ENCODE measurements around the gene ZNF10. TPM values are rescaled to one million over a fixed set of nuclear protein-coding genes. Genes with fewer than 3 reads are reported as not detected.
A peak's percentile ranks its signal among the peaks of the same experiment; 100 is the strongest.

ZNF10 gene
- polyA plus RNA-seq, 1 of the 3 experiments (the other 2 are of a cell fraction) = 4.5 TPM

DNA sequence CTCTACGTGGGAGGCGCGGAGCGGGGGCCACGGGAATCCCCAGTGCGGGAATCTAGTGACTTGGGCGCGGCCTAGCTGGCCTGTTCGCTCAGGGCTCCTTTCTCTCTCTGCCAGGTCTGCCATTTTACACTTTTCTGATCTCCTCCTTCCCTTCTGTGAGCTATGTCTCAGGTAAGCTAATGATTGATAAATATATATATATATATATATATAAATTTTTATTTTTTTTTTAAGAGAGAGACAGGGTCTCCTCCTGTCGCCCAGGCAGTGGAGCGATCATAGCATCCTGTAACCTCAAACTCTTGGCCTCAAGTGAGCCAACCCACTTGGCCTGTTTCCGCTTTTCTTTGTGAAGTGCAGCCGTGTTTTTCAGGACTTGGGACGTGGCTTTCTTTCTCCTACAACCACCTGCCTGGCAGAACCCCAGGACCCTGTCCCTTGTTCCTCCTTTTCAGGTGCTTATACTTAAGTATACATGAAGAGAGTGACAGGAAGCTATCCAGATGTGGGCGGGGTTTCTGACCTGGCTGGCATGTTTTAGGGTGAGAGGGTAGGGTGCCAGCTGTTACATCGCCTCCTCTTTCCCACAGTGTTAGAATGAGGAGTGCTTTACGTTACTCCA lies 49.2 kb upstream of the ZNF10 start:
- Histone ChIP-seq H4K20me1 (ENCODE audit: insufficient read depth) (no peaks in the 10 kb centered on the region), H3K9me2 (no peaks in the 10 kb centered on the region), H3K4me2 (peak overlapping the region; percentile 76), H3K4me1 (ENCODE audit: control insufficient read depth in 1 of 2, insufficient read depth in 2 of 2, low read depth in 1 of 2, low read length in 1 of 2) (peaks cover 0 to 8% of the 10 kb centered on the region in 2 experiments; a peak in 1 of 4 replicates), H3K36me3 (replicated peaks in 1 of 2; ENCODE audit: control insufficient read depth in 1 of 2, insufficient read depth in 2 of 2, low read length in 1 of 2) (peaks cover 44 to 50% of the 10 kb centered on the region in 2 experiments), H3K9ac (peak overlapping the region; percentile 86), H3F3A (replicated peaks; ENCODE audit: insufficient read depth) (peaks cover 10% of the 10 kb centered on the region), H3K9me3 (peaks cover 29% of the 10 kb centered on the region), H3K79me2 (ENCODE audit: insufficient read depth) (peaks cover 16% of the 10 kb centered on the region; the same call in 1 of the 2 replicates), H2AFZ (ENCODE audit: low read depth) (peak overlapping the region; percentile 89; the same call in 1 of the 2 replicates), H3K27me3 (ENCODE audit: insufficient read depth) (no peaks in the 10 kb centered on the region), H3K27ac (ENCODE audit: low read depth in 2 of 2, low read length in 1 of 2) (peak overlapping the region; percentile 96 to 98), H3K4me3 (ENCODE audit: low read depth in 2 of 2, low read length in 1 of 2) (peak overlapping the region; percentile 74 to 92)
- ChIA-PET POLR2A (interaction anchor here (2.1 kb wide), 1 partner anchor 49 kb away, joined by 18 read pairs; the partner anchor contains the start of genes ZNF10 and ZNF891), CTCF (interaction anchor here (0.9 kb wide), 1 partner anchor 100 kb away, joined by 4 read pairs; the partner anchor contains the start of gene ZNF268)
- WGBS (ENCODE audit: low lambda C conversion rate) = 81% methylated on average over 8 of the region's 17 CpGs
- TF ChIP-seq MAX (IDR thresholded peaks at IDR 0.05; ENCODE audit: low read depth) = no peak
- no peak for DNase-seq

GRCh38 chr12:133083345-133083744 lies 47.1 kb upstream of the ZNF10 start:
- TF ChIP-seq, protein P1, sequence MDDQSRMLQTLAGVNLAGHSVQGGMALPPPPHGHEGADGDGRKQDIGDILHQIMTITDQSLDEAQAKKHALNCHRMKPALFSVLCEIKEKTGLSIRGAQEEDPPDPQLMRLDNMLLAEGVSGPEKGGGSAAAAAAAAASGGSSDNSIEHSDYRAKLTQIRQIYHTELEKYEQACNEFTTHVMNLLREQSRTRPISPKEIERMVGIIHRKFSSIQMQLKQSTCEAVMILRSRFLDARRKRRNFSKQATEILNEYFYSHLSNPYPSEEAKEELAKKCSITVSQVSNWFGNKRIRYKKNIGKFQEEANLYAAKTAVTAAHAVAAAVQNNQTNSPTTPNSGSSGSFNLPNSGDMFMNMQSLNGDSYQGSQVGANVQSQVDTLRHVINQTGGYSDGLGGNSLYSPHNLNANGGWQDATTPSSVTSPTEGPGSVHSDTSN (IDR thresholded peaks at IDR 0.05) = no peak
- no peak for TF ChIP-seq JUND (IDR thresholded peaks at IDR 0.05)
- TF ChIP-seq POLR2AphosphoS5 (IDR thresholded peaks at IDR 0.05; ENCODE audit: low read depth, low read length) = no peak
- TF ChIP-seq SIN3A (IDR thresholded peaks at IDR 0.05; ENCODE audit: borderline replicate concordance, low read depth, low read length) = no peak
- TF ChIP-seq TAF1 (IDR thresholded peaks at IDR 0.05; ENCODE audit: borderline replicate concordance, low read depth, low read length) = no peak
- no peak for TF ChIP-seq EZH2phosphoT487 (IDR thresholded peaks at IDR 0.05; ENCODE audit: borderline replicate concordance, low read depth)
- no peak for TF ChIP-seq GABPA (IDR thresholded peaks at IDR 0.05; ENCODE audit: low read depth)
- no peak for TF ChIP-seq USF1 (IDR thresholded peaks at IDR 0.05; ENCODE audit: borderline replicate concordance, low read depth)
- no peak for TF ChIP-seq FOSL2 (IDR thresholded peaks at IDR 0.05; ENCODE audit: borderline replicate concordance, low read depth)
- no peak for TF ChIP-seq SMC3 (IDR thresholded peaks at IDR 0.05; ENCODE audit: low read depth, low read length)
- peaks cover 0 to 8% of the 10 kb centered on the region in 2 experiments; a peak in 1 of 4 replicates for H3K4me1 ChIP-seq (ENCODE audit: control insufficient read depth in 1 of 2, insufficient read depth in 2 of 2, low read depth in 1 of 2, low read length in 1 of 2)
- H3K9ac ChIP-seq = no peak overlapping the region
- H3K79me2 ChIP-seq (ENCODE audit: insufficient read depth) = peaks cover 16% of the 10 kb centered on the region; the same call in 1 of the 2 replicates
- no peak overlapping the region; a peak in 1 of 4 replicates for H3K4me3 ChIP-seq (ENCODE audit: low read depth in 2 of 2, low read length in 1 of 2)
- peaks cover 10% of the 10 kb centered on the region for H3F3A ChIP-seq (replicated peaks; ENCODE audit: insufficient read depth)
- no peaks in the 10 kb centered on the region for H4K20me1 ChIP-seq (ENCODE audit: insufficient read depth)
- peaks cover 62 to 70% of the 10 kb centered on the region in 2 experiments for H3K36me3 ChIP-seq (replicated peaks in 1 of 2; ENCODE audit: control insufficient read depth in 1 of 2, insufficient read depth in 2 of 2, low read length in 1 of 2)
- no peaks in the 10 kb centered on the region for H3K27me3 ChIP-seq (ENCODE audit: insufficient read depth)
- ChIA-PET CTCF (no interaction called here), POLR2A (no interaction called here)
- no peak overlapping the region for H3K27ac ChIP-seq (ENCODE audit: low read depth in 2 of 2, low read length in 1 of 2)
- no peak for DNase-seq
- H3K9me3 ChIP-seq = peaks cover 24% of the 10 kb centered on the region
- 96% methylated on average over 6 of the region's 6 CpGs for WGBS (ENCODE audit: low lambda C conversion rate)
- no peak overlapping the region for H3K4me2 ChIP-seq
- H3K9me2 ChIP-seq = no peaks in the 10 kb centered on the region
- no peak overlapping the region for H2AFZ ChIP-seq (ENCODE audit: low read depth)

Measured in SK-N-SH (cell line).